ENCODE results near the gene C6orf89.
"Not testable (repeated sequence)": the region's sequence is repeated elsewhere in the genome, so short reads cannot be mapped to it uniquely, and the experiment has no call there.

Gene C6orf89

DNA sequence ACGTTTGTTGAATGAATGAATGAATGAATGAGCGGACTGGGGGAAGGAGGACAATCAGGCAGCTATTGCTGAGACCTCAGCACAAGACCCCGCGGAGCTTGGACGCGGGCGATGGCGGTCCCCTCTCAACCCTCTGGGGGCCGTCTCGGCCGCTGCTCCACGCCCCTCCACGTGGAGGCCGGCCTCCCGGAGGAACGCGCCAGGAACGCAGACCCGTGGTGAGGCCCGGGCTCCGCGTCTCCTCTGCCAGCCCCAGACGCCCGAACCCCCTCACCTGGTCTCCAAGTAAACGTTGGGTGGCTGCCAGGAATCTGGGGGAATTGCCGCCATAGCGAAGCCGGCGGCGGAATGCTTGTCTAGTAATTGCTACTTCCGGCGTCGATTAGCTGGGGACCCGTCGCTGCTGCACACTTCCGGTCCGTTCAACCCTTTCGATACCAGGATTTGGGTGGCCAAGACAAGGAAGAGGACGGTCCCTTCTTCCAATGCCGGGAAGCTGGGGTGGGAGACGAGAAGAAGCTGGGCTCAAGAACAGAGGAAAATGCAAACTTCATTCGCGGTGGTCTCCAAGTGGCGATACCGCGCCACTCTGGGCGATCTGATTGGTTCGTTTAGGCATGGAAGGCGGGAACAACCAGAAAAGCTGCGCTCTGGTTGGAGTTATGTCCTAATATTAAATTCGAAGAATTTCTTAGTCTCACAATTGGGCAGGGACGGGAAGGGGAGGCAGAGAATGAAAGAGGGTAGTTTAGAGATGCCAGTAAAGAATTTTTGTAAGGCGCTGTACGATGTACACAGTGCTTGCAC is 11.1 kb upstream of the C6orf89 start, which contains the start of gene PPIL1:
TSS of gene PPIL1 (minus strand) at position 361 of the 807 bp plus-strand sequence. CDS start at position 330, 31 bp downstream.
- intact Hi-C loops (cut with DNase I): no loop called here
- DNase-seq: peak; percentile 66 to 94 (median 83)

DNA sequence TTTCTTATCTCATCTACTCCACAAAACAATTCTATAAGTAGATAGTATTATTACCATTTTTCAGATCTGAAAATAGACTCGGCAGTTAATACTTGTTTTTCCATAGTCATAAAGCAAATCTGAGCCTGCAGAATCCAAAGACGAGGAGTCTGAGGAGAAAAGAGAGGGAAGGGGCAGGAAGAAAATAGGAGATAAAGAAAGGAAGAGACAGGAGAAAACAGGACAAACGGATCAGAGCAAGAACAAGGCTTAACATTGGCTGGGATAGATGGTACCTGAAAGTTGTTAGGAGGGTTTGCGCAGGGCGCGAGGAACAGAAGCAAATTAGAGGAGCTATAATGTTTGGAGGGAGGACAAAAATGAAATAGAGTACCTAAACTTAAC is 10.5 kb upstream of the C6orf89 start:
- DNase-seq: no peak
- intact Hi-C loops (cut with DNase I): no loop called here

DNA sequence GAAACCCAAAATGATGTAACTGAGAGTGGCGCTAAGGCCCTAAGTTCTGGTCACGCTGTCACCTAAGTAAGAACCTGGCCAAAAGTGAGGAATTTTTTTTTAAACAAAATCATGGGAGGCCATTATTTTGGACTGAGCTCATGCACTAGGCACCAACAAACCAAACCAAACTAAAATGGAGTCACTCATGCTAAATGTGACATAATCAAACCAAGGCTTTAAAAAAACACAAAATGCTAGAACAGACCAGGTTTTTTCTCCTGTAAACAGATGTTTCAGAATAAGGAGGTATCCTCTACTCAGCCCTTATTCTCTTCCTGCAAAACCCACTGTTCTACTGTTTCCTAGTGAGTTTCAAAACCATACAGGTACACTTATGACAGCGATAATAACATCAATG is 1.1 kb upstream of the C6orf89 start:
- intact Hi-C loops (cut with DNase I): loop anchor here (2.0 to 10.0 kb wide), 2 partner anchors 94 to 290 kb away; partner anchors contain the start of gene PIM1
- DNase-seq: no peak

DNA sequence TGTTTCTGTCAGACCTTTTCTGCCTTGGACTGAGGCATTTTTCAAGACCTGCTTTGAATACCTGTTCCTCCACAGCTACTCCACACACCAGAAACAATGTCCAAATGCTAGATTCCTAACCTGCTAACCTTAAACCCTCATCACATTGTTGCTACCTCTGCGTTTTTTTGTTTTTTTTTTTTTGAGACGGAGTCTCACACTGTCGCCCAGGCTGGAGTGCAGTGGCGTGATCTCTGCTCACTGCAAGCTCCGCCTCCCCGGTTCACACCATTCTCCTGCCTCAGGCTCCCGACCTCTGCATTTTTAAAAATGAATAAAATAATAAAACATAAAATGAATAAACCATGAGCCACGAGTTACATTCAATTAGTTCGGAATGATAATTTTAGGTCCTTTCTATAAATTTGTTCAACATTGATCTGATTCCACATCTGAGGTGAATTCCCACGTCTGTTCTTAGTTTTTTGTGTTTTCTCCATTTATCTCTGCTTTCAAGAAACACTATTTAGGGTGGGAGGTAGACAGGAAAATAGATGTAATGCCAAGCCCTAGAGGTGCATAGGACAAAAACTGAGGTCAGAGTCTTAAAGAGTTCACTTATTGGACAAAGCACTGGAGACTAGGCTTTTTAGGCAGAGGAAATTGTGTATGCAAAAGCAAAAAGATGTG is 1.3 kb downstream of the C6orf89 start:
- intact Hi-C loops (cut with DNase I): loop anchor here (10.0 kb wide), 1 partner anchor 288 kb away; the partner anchor contains the start of gene PIM1
- DNase-seq: no peak

DNA sequence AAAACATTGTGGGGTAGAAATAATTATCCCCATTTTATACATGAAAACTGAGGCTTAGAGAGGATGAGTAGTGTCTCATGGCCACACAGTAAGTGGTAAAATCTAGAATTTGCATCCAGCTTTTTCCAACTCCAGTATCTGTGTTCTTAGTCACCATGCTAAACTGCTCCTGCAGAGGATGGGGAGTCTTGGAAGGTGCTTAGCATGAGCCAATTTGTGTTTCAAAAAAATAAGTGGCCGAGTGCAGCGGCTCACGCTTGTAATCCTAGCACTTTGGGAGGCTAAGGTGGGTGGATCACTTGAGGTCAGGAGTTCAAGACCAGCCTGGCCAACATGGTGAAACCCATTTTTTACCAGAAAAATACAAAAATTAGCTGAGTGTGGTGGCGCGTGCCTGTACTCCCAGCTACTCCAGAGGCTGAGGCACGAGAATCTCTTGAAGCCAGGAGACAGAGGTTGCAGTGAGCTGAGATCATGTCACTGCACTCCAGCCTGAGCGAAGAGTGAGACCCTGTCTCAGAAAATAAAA is 2.4 kb downstream of the C6orf89 start:
- intact Hi-C loops (cut with DNase I): loop anchor here (10.0 kb wide), 1 partner anchor 287 kb away; the partner anchor contains the start of gene PIM1
- no peak for DNase-seq

DNA sequence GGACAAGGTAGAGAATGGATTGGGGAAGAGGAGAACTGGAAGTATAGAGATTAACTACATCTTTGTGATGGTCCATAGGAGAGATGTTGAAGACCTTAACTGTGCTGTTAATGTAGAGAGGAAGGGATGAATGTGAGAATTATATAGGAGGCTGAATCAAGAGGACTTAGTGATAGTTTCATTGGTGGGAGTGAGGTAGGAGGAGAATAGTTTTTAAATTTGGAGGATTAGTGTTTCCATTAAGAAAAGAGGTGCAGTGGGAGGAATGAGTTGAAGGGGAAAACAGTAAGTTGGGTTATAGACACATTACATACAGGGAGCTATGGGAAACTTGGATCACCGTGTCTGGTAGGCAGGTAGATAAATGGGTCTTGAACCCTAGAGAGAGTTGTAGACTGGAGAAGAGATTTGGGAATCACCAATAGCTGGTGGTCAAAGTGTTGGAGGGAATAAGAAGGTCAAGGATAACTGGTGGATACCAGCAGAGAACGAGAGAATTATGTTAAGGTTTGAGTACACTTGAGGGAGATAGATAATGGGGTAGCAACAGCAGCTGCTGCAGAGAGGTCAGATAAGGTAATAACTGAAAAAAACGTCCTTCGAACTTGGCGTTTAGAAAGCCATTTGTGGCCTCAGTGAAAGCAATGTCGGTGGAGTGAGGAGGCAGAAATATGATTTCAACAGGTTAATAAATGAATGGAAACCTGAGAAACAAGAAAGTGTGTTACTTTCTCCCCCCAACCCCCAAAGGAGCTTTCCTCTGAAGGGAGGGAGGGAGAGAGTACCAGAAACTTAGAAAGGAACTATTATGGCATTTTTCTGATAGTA is 3.1 kb downstream of the C6orf89 start:
- intact Hi-C loops (cut with DNase I): loop anchor here (10.0 kb wide), 1 partner anchor 286 kb away; the partner anchor contains the start of gene PIM1
- DNase-seq: no peak

DNA sequence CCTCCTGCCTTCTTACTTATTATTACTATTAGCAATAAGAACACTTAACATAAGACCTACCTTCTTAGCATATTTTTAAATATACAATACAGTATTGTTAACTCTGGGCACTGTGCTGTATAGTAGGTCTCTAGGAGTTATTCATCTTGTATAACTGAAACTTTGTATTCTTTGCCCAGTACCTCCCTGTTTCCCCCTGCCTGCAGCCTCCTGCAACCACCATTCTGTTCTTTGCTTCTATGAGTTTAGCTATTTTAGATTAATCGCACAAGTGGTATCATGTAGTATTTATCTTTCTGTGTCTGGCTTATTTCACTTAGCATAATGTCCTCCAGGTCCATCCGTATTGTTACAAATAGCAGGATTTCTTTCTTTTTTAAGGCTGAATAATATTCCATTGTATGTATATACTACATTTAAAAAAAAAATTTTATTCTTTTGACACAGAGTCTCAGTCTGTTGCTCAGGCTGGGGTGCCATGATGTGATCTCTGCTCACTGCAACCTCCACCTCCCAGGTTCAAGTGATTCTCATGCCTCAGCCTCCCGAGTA is 4.4 kb downstream of the C6orf89 start:
- intact Hi-C loops (cut with DNase I): no loop called here
- DNase-seq: no peak

DNA sequence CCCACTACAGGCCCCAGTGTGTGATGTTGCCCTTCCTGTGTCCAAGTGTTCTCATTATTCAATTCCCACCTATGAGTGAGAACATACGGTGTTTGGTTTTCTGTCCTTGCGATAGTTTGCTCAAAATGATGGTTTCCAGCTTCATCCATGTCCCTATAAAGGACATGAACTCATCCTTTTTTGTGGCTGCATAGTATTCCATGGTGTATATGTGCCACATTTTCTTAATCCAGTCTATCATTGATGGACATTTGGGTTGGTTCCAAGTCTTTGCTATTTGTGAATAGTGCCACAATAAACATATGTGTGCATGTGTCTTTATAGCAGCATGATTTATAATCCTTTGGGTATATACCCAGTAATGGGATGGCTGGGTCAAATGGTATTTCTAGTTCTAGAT is 5.4 kb downstream of the C6orf89 start:
- intact Hi-C loops (cut with DNase I); DNase-seq: not testable (repeated sequence)

DNA sequence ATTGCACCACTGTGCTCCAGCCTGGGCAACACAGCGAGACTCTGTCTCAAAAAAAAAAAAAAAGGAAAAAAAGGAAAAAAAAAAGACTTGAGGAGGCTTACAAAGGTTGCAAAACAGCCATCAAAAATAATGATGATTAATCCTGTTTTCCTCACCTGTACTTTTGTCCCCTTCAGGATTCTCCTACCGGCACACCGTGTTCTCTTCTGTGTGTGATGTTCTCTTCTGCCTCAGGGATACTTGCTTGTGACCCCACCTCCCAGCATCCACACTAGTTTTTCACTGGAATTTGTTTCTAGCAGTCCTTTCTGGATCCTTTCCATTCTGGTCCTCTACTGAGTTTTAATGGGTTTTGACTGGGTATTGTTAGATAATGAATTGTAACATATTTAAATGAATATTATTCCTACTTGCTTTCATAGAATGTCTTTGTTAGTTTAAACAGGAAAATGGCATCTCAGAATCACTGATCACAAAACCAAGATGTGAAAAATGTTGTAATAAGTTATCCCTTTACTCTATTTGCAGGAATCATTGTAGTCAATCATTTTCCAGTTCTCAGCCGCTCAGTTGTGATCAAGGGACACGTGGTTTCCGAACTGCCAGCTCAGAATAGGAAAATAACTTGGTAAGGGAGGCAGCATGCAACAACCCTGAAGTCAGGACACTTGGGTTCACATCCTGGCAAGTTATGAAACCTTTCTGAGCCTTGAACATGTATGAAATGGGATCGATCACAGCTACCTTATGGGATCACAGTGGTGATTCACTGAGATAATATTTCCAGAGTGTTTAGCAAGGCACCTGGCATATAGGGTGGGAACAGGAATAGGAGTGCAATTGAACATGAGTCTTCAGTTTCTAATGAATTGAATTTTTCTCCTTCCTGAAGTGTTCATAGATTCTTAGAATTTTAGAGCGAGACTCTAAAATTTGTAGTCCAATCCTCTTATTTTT is 8.5 kb downstream of the C6orf89 start:
- DNase-seq: no peak
- intact Hi-C loops (cut with DNase I): no loop called here

DNA sequence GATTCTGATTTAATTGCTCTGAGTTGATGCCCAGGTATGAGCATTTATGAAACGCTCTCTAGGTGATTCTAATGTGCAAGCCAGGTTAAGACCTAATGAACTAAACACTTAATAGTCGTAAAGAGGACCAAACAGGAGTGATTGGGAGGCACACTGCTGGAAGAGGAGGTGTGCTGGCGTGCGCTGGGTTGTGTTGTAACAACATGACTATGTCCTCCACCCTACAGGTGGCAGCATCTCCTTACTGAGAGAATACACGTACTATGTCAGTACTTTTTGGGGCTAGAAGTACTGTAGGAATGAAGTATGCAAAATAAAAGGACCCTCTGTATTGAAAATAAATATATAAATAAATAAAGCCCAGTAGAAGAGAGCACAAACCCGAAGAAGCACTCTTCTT is 11.9 kb downstream of the C6orf89 start:
- intact Hi-C loops (cut with DNase I): no loop called here
- DNase-seq: peak in 11 of 42 donors; percentile 10 to 55 (median 24)

DNA sequence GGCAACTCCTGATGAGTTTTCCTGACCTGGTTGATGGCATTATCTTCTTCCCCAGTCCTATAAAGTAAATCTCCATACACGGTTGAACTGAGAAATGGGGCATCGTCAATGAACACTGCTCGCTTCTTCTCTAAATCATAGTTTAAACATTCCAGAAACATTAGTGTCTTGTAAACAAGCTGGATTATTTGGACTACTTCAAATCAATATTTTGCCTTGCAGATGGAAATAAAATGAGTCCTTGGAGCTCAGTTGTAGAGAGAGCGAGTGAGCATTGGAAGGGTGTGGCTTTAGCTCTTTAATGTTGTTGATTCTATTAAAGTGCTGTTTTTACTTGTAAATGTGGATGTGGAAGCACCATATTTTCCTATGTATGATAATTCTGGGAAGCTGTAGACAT is 18.4 kb downstream of the C6orf89 start:
- intact Hi-C loops (cut with DNase I): no loop called here
- no peak for DNase-seq

DNA sequence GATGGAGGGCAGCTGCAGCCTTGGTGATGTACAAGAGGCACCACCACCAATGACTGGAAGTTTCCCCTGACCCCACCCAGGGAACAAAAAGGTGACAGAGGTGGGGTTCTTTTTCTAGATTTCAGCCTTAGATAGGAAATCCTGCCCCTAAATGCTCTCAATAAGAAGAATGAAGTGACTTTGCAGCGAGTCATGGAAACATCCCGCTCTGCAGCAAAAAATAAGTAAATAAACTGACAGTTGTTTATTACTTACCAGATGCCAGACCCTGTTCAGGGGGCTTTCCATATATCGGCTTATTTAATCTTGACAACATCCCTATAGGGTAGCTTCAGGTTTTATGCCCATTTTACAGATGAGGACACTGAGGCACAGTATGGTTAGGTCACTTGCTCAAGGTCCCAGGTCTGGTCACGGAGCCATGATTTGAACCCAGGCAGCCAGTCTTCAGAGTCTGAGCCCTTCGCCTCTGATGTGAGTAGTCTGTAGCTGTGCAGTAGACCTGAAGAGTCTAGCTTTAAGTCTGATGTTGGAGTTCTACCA is 19.2 kb downstream of the C6orf89 start:
- intact Hi-C loops (cut with DNase I): no loop called here
- no peak for DNase-seq

DNA sequence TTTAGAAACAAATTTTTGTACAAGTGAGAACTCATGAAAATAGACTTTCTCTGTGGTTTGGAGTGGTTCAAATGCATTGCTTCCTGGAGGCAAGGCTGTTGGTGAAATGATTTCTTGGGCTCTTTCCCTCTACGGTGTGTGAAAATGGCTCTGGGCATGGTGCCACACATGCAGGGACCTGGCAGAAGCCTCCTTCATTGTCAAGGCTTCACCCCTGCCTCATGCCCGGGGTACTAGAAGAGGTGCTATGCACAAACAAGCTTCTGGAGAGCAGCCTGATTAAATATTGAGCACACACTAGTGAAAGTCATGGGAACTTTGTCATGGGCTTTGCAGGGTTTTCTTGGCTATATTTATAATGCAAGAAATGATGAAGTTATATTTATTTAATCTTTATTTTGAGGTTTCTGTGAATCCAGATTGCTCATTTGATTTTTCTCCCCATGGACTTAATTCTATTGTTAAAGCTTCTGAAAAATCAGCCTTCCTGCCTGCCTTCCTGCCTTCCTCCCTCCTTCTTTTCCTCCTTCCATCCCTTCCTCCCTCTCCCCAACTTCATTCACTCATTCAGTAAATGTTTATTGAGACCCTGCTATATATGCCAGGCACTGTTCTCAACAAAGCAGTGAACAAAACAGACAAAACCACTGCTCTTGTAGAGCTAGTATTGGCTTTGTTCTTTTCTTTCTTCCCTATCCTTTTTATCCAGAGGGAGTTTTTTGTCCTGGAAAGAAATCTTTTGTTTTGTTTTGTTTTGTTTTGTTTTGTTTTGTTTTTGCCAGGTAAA is 21.0 kb downstream of the C6orf89 start:
- intact Hi-C loops (cut with DNase I): no loop called here
- peak in 19 of 42 donors; percentile 27 to 84 (median 52) for DNase-seq

DNA sequence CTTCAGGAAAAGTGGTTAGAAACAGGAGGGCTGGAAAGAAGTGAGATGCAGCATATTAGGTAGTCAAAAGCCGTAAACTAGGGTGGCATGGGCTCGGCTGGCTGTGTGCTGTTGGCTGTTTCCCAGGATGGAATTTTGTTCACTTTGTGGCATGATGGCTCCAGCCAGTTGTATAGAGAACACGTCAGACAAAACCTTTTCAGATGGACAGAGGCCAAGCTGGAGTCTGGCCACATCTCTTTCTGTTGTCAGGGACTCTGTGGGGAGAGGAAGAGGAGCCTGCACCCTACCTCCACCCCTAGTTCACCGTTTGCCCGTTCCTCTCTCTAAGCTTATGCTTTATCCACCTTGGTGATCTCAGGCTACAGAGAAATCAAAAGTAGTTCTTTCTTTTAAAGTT is 22.0 kb downstream of the C6orf89 start:
- peak in 21 of 42 donors; percentile 13 to 68 (median 36) for DNase-seq
- intact Hi-C loops (cut with DNase I): no loop called here

DNA sequence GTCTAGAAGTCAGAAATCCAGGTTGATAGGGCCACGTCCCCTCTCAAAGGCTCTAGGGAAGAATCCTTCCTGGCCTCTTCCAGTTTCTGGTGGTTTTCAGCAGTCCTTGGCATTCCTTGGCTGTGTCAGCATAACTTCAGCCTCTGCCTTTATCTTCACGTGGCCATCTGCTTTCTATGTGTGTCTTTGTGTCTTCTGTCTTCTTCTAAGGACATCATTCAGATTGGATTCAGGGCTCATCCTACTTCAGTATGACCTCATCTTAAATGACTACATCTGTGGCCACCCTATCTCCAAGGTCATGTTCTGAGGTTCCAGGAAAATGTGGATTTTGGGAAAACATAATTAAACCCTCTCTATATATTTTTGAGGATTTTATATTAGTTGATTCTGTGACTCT is 23.0 kb downstream of the C6orf89 start:
- intact Hi-C loops (cut with DNase I): no loop called here
- no peak for DNase-seq

DNA sequence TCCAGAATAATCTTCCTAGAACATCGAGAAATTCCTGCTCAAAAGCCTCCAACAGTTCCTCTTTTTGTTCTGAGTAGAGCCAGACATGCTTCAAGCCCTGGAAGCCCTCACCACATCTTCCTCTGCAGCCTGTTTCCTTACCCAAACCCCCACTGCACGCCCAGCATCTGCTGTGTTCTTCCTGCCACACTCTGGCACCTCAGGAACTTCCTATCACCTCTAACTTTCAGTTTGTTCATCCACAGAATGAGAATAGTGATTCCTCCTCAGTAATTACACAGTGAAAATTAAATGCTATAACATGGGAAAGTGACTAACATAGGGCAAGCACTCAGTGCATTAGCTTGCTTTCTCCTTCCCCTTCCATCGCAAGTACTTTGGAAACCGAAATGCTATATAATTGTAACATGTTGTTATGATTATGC is 26.3 kb downstream of the C6orf89 start:
- intact Hi-C loops (cut with DNase I): no loop called here
- DNase-seq: peak in 8 of 42 donors; percentile 11 to 42 (median 29)

DNA sequence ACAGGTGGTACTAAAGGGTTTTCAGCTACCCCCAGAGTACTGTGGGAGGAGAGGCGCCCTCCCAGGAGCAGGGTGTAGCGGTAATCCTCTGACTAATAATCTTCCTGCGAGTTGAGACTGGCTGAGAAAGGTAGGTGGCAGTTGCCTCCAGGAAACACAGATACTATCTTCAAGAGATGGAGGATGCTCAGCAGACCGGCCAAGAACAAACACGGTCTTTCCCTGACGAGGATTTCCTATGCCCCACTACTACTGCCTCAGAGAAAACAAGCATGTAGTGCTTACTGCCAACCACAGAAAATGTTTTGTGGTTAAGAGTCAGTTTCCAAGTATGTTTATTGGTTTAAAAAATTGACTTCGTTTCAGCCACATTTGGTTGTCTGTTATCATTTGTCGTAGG is 26.8 kb downstream of the C6orf89 start:
- peak in 35 of 42 donors; percentile 11 to 79 (median 50) for DNase-seq
- intact Hi-C loops (cut with DNase I): no loop called here

All from head of caudate nucleus (tissue), 42 donors.